Mucosa of descending colon (tissue), 3 donors: ENCODE measurements around the gene MAP2K6. TPM values are rescaled to one million over a fixed set of nuclear protein-coding genes. Genes with fewer than 3 reads are reported as not detected.

Source experiments
- ATAC-seq: fragments of 200-7000 bp; cut with Tn5 transposase; one replicate; pipeline ENCODE4 v1.9.1; 2020; ENCODE audit warnings: mild to moderate bottlenecking, moderate library complexity
- DNase-seq, 3 donors: peaks; one replicate each; pipeline ENCODE4 v3.0.0-alpha.2; 2020
- H3K36me3 ChIP-seq: fragments of 200-600 bp; one replicate; pipeline ENCODE4 v1.8.0; 2021; ENCODE audit warnings: low read depth, mild to moderate bottlenecking
- H3K4me1 ChIP-seq: fragments of 200-600 bp; one replicate; pipeline ENCODE4 v1.8.0; 2021; ENCODE audit warnings: low read depth, mild to moderate bottlenecking
- H3K4me3 ChIP-seq: fragments of 200-600 bp; one replicate; pipeline ENCODE4 v1.8.0; 2021; ENCODE audit warnings: mild to moderate bottlenecking
- H3K9me3 ChIP-seq: fragments of 200-600 bp; one replicate; pipeline ENCODE4 v1.8.0; 2021; ENCODE audit warnings: mild to moderate bottlenecking
- intact Hi-C, 2 donors: fragments of 100-400 bp; cut with DNase I in 1 of 2; cut with micrococcal nuclease in 1 of 2; formaldehyde crosslinking; loops; one replicate each; pipeline versions ENCODE4 v1.11.0 to v1.11.1; 2022; cut with DNase I, micrococcal nuclease
- total RNA-seq, 3 donors: library from RNA; stranded (reverse); fragmentation: NEBNext Ultra II Directional in 2 of 3; extraction: Animal tissue kit (Norgen Biotek cat#: 25700) in 2 of 3; gene quantifications; one replicate each; pipeline versions ENCODE4 v1.2.1 to v1.2.4, GENCODE V29; 2021 to 2023
- TF ChIP-seq, protein P1 (sequence below): fragments of 200-600 bp; IDR thresholded peaks from one replicate; pipeline ENCODE4 v1.8.0; 2022; ENCODE audit warnings: antibody characterized with exemption, mild to moderate bottlenecking
- donor health status: DM: no; HTN: no; CAD: no; lungs with moderate emphysema.
- donor health status: DM: no; HTN: no; CAD: no.
- donor health status: DM: no; HTN: yes; CAD: no.

MAP2K6 gene
- total RNA-seq, 3 donors from 2014 or later: 62.9 to 146 (median 117) TPM

DNA sequence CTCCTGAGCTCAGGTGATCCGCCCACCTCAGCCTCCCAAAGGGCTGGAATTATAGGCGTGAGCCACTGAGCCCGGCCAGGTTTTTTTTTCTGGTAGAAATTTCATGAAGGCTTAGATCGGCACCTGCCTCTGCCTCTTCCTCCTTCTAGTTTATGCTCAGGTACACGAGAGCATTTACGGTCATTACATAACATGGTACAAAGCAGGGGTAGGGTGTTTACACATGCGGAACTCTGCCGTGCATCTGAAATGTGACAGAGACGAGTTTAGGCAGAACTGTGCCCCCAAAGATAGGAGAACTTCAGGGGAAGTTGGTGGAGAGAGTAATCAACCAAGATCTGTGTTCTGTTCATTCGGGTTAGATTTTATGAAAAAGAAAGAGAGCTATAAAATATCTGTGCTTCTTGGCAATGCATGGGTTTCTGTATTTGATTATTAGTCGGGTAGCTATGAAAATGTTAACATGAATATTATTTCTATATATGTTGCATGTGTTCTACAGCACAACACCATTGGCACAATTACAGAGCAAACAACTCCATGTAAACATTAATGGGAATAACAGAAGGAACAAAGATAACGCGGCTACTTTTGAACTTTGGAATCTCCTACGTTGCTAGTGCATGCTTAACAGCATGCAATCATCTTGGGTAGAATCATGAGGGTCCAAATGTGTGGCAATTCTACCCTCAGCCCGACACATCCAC is 23.5 kb upstream of the MAP2K6 start:
- no peak overlapping the region for H3K4me3 ChIP-seq
- H3K9me3 ChIP-seq: no peaks in the 10 kb centered on the region
- no peaks in the 10 kb centered on the region for H3K4me1 ChIP-seq
- ATAC-seq (peak; percentile 79), DNase-seq (peak in 2 of 3 donors; percentile 37 to 39)
- TF ChIP-seq, protein P1, sequence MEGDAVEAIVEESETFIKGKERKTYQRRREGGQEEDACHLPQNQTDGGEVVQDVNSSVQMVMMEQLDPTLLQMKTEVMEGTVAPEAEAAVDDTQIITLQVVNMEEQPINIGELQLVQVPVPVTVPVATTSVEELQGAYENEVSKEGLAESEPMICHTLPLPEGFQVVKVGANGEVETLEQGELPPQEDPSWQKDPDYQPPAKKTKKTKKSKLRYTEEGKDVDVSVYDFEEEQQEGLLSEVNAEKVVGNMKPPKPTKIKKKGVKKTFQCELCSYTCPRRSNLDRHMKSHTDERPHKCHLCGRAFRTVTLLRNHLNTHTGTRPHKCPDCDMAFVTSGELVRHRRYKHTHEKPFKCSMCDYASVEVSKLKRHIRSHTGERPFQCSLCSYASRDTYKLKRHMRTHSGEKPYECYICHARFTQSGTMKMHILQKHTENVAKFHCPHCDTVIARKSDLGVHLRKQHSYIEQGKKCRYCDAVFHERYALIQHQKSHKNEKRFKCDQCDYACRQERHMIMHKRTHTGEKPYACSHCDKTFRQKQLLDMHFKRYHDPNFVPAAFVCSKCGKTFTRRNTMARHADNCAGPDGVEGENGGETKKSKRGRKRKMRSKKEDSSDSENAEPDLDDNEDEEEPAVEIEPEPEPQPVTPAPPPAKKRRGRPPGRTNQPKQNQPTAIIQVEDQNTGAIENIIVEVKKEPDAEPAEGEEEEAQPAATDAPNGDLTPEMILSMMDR: no peak
- H3K36me3 ChIP-seq: no peaks in the 10 kb centered on the region
- intact Hi-C loops: loop anchor here in 1 of 2 donors (10.0 kb wide), 2 partner anchors 56 to 114 kb away; no protein-coding TSS in a partner anchor

DNA sequence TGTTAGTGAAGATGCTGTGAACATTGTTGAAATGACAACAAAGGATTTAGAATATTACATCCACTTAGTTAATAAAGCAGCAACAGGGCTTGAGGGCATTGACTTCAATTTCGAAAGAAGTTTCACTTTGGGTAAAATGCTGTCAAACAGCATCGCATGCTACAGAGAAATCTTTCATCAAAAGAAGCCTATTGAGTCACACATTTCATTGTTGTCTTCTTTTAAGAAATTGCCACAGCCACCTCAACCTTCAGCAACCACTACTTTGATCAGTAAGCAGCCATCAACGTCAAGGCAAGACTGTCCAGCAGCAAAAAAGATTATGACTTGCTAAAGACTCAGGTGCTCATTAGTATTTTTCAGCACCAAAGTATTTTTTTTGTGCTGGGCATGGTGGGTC is 13.2 kb upstream of the MAP2K6 start:
- H3K4me3 ChIP-seq: no peak overlapping the region
- no peaks in the 10 kb centered on the region for H3K36me3 ChIP-seq
- DNase-seq (no peak), ATAC-seq (no peak)
- H3K4me1 ChIP-seq: no peaks in the 10 kb centered on the region
- intact Hi-C loops: no loop called here
- TF ChIP-seq, protein P1: no peak
- H3K9me3 ChIP-seq: no peaks in the 10 kb centered on the region

DNA sequence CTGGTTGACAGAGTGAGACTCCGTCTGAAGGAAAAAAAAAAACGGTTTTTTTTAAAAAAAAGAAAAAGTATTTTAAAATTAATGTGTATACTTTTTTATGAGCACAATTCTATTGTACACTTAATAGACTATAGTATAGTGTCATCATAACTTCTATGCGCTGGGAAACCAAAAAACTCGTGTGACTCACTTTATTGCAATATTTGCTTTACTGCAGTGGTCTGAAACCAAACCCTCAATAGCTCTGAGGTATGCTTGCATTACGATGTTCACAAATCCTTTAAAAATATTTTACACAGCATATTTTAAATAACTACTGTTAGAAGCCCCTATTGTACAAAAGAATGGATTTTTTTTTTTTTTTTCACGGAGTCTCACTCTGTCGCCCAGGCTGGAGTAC is 12.4 kb upstream of the MAP2K6 start:
- DNase-seq (no peak), ATAC-seq (no peak)
- no peak overlapping the region for H3K4me3 ChIP-seq
- intact Hi-C loops: no loop called here
- no peaks in the 10 kb centered on the region for H3K9me3 ChIP-seq
- no peaks in the 10 kb centered on the region for H3K36me3 ChIP-seq
- TF ChIP-seq, protein P1: no peak
- no peaks in the 10 kb centered on the region for H3K4me1 ChIP-seq

DNA sequence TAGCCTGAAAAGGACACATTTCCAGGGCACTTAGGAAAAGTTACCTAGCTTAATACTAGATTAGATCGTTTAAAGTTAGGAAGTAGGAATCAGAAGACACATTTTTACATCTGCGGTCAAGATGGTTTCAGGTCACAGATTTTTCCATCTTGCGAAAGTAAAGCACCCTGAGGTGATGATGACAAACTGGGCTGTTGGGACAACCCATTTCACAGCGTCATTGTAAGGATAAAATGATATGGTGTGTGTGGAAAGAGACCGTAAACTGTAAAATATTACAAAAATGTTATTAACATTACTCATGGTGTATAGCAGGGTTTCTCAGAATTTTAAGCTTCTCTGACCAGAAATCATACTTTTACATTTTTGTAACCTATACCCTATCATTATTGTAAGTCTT is 10.1 kb upstream of the MAP2K6 start:
- TF ChIP-seq, protein P1: no peak
- Histone ChIP-seq H3K4me3 (no peak overlapping the region), H3K9me3 (no peaks in the 10 kb centered on the region), H3K36me3 (no peaks in the 10 kb centered on the region), H3K4me1 (no peaks in the 10 kb centered on the region)
- intact Hi-C loops: no loop called here
- ATAC-seq (no peak), DNase-seq (no peak)

DNA sequence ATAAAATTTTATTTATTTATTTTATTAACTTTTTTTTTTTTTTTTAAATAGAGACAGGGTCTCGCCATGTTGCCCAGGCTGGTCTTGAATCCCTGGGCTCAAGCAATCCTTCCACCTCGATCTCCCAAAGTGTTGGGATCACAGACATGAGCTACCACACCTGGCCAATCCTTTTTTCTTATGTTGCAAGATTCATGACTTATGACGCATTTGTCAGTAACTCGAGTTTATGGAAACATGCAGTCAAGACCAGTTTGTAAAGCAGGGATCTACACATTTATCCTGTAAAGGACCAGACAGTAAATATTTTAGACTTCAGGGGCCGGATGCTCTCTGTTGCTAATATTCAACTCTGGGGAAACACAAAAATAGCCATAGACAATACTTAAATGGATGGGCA is 9.4 kb upstream of the MAP2K6 start:
- intact Hi-C loops: no loop called here
- no peaks in the 10 kb centered on the region for H3K36me3 ChIP-seq
- no peaks in the 10 kb centered on the region for H3K9me3 ChIP-seq
- no peak overlapping the region for H3K4me3 ChIP-seq
- no peaks in the 10 kb centered on the region for H3K4me1 ChIP-seq
- TF ChIP-seq, protein P1: no peak
- ATAC-seq (no peak), DNase-seq (no peak)

DNA sequence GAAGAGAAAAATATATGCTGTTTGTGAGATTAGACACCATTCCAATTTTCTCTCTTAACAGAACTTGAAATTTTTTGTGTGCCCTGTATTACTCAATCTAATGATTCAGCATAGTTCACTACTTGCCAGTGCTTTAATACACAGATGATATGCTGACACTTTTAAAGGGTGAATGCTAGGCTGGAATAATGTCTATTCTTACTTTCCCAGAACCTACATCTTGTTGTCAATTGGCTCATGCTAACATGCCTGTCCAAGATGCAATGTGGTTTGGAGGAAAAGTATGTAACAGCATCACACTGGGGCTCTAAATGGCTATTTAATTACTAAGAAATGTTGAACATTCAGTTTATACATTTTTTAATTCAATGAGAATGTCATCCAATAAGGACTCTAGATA is 7.6 kb upstream of the MAP2K6 start:
- no peak for DNase-seq

More for the DNA sequence above, 7.6 kb upstream of the MAP2K6 start:
- intact Hi-C loops: no loop called here
- TF ChIP-seq, protein P1: no peak
- Histone ChIP-seq H3K4me1 (no peaks in the 10 kb centered on the region), H3K9me3 (no peaks in the 10 kb centered on the region), H3K4me3 (no peak overlapping the region), H3K36me3 (no peaks in the 10 kb centered on the region)
- no peak for ATAC-seq
